ENCODE measurements around the gene APMAP. TPM values are rescaled to one million over a fixed set of nuclear protein-coding genes. Genes with fewer than 3 reads are reported as not detected.
A peak's percentile ranks its signal among the peaks of the same experiment; 100 is the strongest.

APMAP gene
- total and polyA plus RNA-seq, 9 of the 15 experiments (the other 6 are each of a cell fraction or from before 2014, with no cell fraction given), result 6.7 to 18.2 (median 14.4) TPM

DNA sequence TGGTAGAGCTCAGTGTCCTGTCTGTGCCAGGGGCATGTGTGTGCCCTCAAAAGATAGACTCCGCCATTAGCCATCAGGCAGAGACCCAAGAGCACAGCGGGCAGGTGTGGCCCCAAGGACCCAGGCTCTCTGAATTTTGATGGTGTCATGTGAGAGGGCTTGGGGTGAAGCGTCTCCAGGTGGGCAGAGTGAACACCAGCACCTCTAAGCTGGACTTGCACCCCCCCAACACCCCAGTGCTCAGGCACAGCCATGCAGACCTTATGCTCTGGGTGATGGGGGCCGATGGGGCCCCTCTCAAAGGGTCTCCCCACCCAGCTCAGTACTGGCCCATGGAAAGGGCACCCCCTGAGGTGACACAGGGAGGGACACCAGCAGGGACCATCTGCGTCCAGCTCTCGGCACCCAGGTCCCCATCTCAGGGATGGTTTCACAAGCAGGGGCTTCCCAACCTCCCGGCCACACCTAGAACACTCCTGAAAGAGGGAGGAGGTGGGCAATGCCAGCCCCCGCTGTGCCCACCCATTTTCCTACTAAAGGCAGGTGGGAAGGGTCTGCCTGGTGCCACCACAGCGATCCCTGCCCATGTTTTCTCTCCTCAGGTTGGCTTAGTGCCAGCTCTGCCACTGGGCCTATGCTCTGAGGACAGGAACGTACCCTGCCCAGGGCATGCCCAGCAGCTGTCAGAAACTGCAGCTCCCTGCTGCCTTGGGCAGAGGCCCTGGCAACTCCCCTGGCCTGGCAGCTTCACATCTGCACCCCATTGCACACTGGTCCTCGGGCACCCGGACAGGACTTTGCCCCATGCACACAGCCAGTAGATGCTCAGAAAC is 40.0 kb downstream of the APMAP start:
- in situ Hi-C loops (cut with MboI) (no loop called here), intact Hi-C loops (cut with micrococcal nuclease) (no loop called here)
- no peak overlapping the region for H3K27ac ChIP-seq (ENCODE audit: extremely low read depth, low read depth, low read length)
- no peak overlapping the region for H3K4me2 ChIP-seq (ENCODE audit: insufficient read depth, low read length)
- TF ChIP-seq, protein P1, sequence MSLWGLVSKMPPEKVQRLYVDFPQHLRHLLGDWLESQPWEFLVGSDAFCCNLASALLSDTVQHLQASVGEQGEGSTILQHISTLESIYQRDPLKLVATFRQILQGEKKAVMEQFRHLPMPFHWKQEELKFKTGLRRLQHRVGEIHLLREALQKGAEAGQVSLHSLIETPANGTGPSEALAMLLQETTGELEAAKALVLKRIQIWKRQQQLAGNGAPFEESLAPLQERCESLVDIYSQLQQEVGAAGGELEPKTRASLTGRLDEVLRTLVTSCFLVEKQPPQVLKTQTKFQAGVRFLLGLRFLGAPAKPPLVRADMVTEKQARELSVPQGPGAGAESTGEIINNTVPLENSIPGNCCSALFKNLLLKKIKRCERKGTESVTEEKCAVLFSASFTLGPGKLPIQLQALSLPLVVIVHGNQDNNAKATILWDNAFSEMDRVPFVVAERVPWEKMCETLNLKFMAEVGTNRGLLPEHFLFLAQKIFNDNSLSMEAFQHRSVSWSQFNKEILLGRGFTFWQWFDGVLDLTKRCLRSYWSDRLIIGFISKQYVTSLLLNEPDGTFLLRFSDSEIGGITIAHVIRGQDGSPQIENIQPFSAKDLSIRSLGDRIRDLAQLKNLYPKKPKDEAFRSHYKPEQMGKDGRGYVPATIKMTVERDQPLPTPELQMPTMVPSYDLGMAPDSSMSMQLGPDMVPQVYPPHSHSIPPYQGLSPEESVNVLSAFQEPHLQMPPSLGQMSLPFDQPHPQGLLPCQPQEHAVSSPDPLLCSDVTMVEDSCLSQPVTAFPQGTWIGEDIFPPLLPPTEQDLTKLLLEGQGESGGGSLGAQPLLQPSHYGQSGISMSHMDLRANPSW (CRISPR knock-in tag; IDR thresholded peaks at IDR 0.05), result no peak
- TF ChIP-seq NFIC (IDR thresholded peaks at IDR 0.05) (peak; percentile 71), ZNF766 (CRISPR knock-in tag; conservative IDR thresholded peaks at IDR 0.05) (no peak), CHCHD3 (CRISPR knock-in tag; IDR thresholded peaks at IDR 0.05) (no peak), BRF1 (IDR thresholded peaks at IDR 0.05; ENCODE audit: borderline replicate concordance, extremely low read depth, insufficient read length) (no peak)
- TF ChIP-seq, protein P2, sequence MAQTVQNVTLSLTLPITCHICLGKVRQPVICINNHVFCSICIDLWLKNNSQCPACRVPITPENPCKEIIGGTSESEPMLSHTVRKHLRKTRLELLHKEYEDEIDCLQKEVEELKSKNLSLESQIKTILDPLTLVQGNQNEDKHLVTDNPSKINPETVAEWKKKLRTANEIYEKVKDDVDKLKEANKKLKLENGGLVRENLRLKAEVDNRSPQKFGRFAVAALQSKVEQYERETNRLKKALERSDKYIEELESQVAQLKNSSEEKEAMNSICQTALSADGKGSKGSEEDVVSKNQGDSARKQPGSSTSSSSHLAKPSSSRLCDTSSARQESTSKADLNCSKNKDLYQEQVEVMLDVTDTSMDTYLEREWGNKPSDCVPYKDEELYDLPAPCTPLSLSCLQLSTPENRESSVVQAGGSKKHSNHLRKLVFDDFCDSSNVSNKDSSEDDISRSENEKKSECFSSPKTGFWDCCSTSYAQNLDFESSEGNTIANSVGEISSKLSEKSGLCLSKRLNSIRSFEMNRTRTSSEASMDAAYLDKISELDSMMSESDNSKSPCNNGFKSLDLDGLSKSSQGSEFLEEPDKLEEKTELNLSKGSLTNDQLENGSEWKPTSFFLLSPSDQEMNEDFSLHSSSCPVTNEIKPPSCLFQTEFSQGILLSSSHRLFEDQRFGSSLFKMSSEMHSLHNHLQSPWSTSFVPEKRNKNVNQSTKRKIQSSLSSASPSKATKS (CRISPR knock-in tag; IDR thresholded peaks at IDR 0.05), result no peak
- TF ChIP-seq, protein P3, sequence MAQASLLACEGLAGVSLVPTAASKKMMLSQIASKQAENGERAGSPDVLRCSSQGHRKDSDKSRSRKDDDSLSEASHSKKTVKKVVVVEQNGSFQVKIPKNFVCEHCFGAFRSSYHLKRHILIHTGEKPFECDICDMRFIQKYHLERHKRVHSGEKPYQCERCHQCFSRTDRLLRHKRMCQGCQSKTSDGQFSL (CRISPR knock-in tag; IDR thresholded peaks at IDR 0.05), result no peak
- TF ChIP-seq, protein P3 (tag; IDR thresholded peaks at IDR 0.05), result no peak
- no peak overlapping the region for H3K9ac ChIP-seq (ENCODE audit: insufficient read depth in 1 of 2, low read depth in 2 of 2, low read length in 2 of 2)
- FAIRE-seq, result no peak
- DNase-seq (ENCODE audit: extremely low read depth in 1 of 4, low spot score in 3 of 4), result no peak
- ChIA-PET CTCF (ENCODE audit: low intra/inter-chr PET ratio) (no interaction called here), POLR2A (interaction anchor here (0.9 kb wide), 1 partner anchor 14 kb away, joined by 3 read pairs; no protein-coding TSS in a partner anchor)
- H3K9me3 ChIP-seq (replicated peaks; ENCODE audit: control insufficient read depth, insufficient read depth, low read depth, low read length), result no peaks in the 10 kb centered on the region
- peaks cover 0 to 12% of the 10 kb centered on the region in 2 experiments; a peak in 3 of 5 replicates for H3K4me1 ChIP-seq (replicated peaks in 1 of 2; ENCODE audit: control insufficient read depth in 2 of 2, insufficient read depth in 2 of 2, low read length in 2 of 2)
- H3K36me3 ChIP-seq (ENCODE audit: control insufficient read depth, insufficient read depth, low read length), result no peaks in the 10 kb centered on the region
- H3K4me3 ChIP-seq, result no peak overlapping the region
- ATAC-seq, result no peak
- H4K20me1 ChIP-seq (replicated peaks; ENCODE audit: control insufficient read depth, insufficient read depth, low read length), result no peaks in the 10 kb centered on the region
- H3K79me2 ChIP-seq (ENCODE audit: control insufficient read depth, insufficient read depth, low read length), result no peaks in the 10 kb centered on the region
- no peak overlapping the region for H2AFZ ChIP-seq (ENCODE audit: low read depth, low read length)
- WGBS (ENCODE audit: insufficient coverage, low coverage, missing lambda C conversion rate), result 27% methylated on average over 6 of the region's 12 CpGs
- no peaks in the 10 kb centered on the region; a peak in 1 of 5 replicates for H3K27me3 ChIP-seq (ENCODE audit: control insufficient read depth in 2 of 2, insufficient read depth in 2 of 2, low read length in 2 of 2)
- no TSS peak for BruUV-seq (replicated peaks)
- H3K9me1 ChIP-seq (ENCODE audit: control insufficient read depth, insufficient read depth, low read length), result no peaks in the 10 kb centered on the region

Measured in K562 (cell line).